IMR-90 (cell line): ENCODE measurements around the gene TRIM17.
A peak's percentile ranks its signal among the peaks of the same experiment; 100 is the strongest.

Experiments used
- ELK1 ChIP-seq: fragments of 150-350 bp; IDR thresholded peaks from 2 replicates; pipeline ENCODE4 v1.6.1; 2016; ENCODE audit warnings: low read depth, mild to moderate bottlenecking, low read length, moderate library complexity, borderline replicate concordance
- MAZ ChIP-seq: IDR thresholded peaks from 2 replicates; pipeline ENCODE4 v1.6.1; 2012; ENCODE audit warnings: low read depth, mild to moderate bottlenecking, low read length, improper control_type of control experiment, moderate library complexity, borderline replicate concordance
- NFE2L2 ChIP-seq: fragments of 150-350 bp; IDR thresholded peaks from 2 replicates; pipeline ENCODE4 v1.6.1; 2016; ENCODE audit warnings: low read depth, mild to moderate bottlenecking, low read length
- POLR2A ChIP-seq: IDR thresholded peaks from 2 replicates; pipeline ENCODE4 v1.6.1; 2012; ENCODE audit warnings: mild to moderate bottlenecking, low read depth, low read length
- RCOR1 ChIP-seq: IDR thresholded peaks from 2 replicates; pipeline ENCODE4 v1.6.1; 2012; ENCODE audit warnings: mild to moderate bottlenecking, low read length, improper control_type of control experiment; ENCODE audit not compliant: insufficient replicate concordance
- TF ChIP-seq, protein P1 (sequence below): conservative IDR thresholded peaks from 2 replicates; pipeline ENCODE4 v1.5.1; 2012; ENCODE audit warnings: mild to moderate bottlenecking, low read depth, low read length, improper control_type of control experiment
- TF ChIP-seq, protein P2 (sequence below): fragments of 150-350 bp; IDR thresholded peaks from 2 replicates; pipeline ENCODE4 v1.6.1; 2017; ENCODE audit warnings: mild to moderate bottlenecking, antibody characterized with exemption, low read length, low read depth

DNA sequence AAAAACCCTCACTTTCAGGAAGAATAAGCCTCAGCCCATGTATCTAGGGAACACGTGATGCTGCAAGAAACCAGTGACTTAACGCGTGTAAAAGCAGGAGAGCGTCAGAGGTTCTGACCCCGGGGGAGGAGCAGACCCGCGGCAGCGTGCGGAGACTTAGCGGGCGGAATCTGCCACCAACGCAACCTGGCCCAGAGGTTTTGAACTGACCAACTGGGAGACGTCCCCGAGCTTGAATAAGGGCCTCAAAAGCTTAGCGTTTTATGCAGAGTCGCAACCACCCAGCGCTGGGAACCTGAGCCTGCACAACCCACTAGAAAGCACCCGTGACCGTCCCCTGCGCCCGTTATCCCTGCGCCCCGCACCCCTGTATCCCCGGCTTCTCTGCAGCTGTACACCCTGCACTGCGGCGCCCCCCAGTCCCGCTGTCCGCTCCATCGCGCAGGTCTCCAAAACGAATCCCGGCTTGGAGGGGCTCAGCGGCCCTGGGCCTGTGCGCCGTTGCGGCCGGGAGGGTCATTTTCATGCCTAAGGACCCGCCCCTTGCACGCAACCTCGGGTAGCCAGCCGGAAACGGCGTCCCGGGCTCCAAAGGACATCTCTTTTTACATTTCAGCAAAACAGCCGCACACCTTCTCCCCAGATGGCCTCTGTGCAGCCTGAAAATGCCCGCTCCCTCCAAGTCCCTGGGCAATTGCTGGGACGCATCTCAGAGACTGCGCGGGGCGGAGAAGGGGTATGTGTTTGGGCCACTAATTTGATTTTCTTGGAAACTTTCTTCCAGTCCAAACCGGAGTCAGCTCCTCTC lies 29.4 kb upstream of the TRIM17 start:
- TF ChIP-seq, protein P1, sequence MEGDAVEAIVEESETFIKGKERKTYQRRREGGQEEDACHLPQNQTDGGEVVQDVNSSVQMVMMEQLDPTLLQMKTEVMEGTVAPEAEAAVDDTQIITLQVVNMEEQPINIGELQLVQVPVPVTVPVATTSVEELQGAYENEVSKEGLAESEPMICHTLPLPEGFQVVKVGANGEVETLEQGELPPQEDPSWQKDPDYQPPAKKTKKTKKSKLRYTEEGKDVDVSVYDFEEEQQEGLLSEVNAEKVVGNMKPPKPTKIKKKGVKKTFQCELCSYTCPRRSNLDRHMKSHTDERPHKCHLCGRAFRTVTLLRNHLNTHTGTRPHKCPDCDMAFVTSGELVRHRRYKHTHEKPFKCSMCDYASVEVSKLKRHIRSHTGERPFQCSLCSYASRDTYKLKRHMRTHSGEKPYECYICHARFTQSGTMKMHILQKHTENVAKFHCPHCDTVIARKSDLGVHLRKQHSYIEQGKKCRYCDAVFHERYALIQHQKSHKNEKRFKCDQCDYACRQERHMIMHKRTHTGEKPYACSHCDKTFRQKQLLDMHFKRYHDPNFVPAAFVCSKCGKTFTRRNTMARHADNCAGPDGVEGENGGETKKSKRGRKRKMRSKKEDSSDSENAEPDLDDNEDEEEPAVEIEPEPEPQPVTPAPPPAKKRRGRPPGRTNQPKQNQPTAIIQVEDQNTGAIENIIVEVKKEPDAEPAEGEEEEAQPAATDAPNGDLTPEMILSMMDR, result no peak
- no peak for TF ChIP-seq POLR2A
- TF ChIP-seq NFE2L2, result no peak
- TF ChIP-seq, protein P2, sequence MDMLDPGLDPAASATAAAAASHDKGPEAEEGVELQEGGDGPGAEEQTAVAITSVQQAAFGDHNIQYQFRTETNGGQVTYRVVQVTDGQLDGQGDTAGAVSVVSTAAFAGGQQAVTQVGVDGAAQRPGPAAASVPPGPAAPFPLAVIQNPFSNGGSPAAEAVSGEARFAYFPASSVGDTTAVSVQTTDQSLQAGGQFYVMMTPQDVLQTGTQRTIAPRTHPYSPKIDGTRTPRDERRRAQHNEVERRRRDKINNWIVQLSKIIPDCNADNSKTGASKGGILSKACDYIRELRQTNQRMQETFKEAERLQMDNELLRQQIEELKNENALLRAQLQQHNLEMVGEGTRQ, result peak; percentile 88
- TF ChIP-seq RCOR1, result no peak
- TF ChIP-seq ELK1, result no peak
- TF ChIP-seq MAZ, result no peak
